Spleen (tissue), 11 donors: ENCODE data around the gene MRPL37. TPM values are rescaled to one million over a fixed set of nuclear protein-coding genes. Genes with fewer than 3 reads are reported as not detected.
"Not testable (repeated sequence)": the region's sequence is repeated elsewhere in the genome, so short reads cannot be mapped to it uniquely, and the experiment has no call there.

Experiments used
- DNase-seq: peaks from one replicate; pipeline ENCODE4 v3.0.0-alpha.2; 2020
- H3K27ac ChIP-seq, 8 donors: fragments of 200-600 bp; sonication (generic) in 7 of 8; 1 replicate in 4 of 8; 2 replicates in 4 of 8; pipeline versions ENCODE4 v1.5.0 to v1.8.0; 2016 to 2021; ENCODE audit warnings: inconsistent platforms in 4 of 8, mild to moderate bottlenecking in 4 of 8, moderate library complexity in 1 of 8
- H3K27me3 ChIP-seq, 7 donors: fragments of 200-600 bp; sonication (generic) in 6 of 7; replicated peaks in 1 of 7; 1 replicate in 4 of 7; 2 replicates in 3 of 7; pipeline versions ENCODE4 v1.5.0 to v1.8.0; 2016 to 2021; ENCODE audit warnings: inconsistent platforms in 3 of 7, mild to moderate bottlenecking in 1 of 7
- H3K36me3 ChIP-seq, 6 donors: fragments of 200-600 bp; sonication (generic) in 5 of 6; 1 replicate in 4 of 6; 2 replicates in 2 of 6; pipeline versions ENCODE4 v1.5.0 to v1.8.0; 2016 to 2021; ENCODE audit warnings: inconsistent platforms in 2 of 6
- H3K4me1 ChIP-seq, 6 donors: fragments of 200-600 bp; sonication (generic) in 5 of 6; 1 replicate in 3 of 6; 2 replicates in 3 of 6; pipeline versions ENCODE4 v1.5.0 to v1.8.0; 2016 to 2021; ENCODE audit warnings: inconsistent platforms in 3 of 6
- H3K4me3 ChIP-seq, 8 donors: fragments of 200-600 bp; sonication (generic) in 7 of 8; 1 replicate in 4 of 8; 2 replicates in 4 of 8; pipeline versions ENCODE4 v1.5.0 to v1.8.0; 2016 to 2021; ENCODE audit warnings: inconsistent platforms in 4 of 8, mild to moderate bottlenecking in 4 of 8, moderate library complexity in 2 of 8
- H3K9me3 ChIP-seq, 8 donors: fragments of 200-600 bp; sonication (generic) in 7 of 8; 1 replicate in 4 of 8; 2 replicates in 4 of 8; pipeline versions ENCODE4 v1.5.0 to v1.8.0; 2016 to 2021; ENCODE audit warnings: inconsistent platforms in 4 of 8
- POLR2A ChIP-seq, 3 donors: fragments of 450-650 bp; IDR thresholded peaks; one replicate each; pipeline ENCODE4 v1.5.1; 2017; ENCODE audit warnings: antibody characterized with exemption in 3 of 3, mild to moderate bottlenecking in 1 of 3
- POLR2AphosphoS5 ChIP-seq, 3 donors: sonication (generic); formaldehyde crosslinking; IDR thresholded peaks; one replicate each; pipeline ENCODE4 v1.5.1; 2017; ENCODE audit warnings: antibody characterized with exemption in 3 of 3
- WGBS, 5 donors: extraction: QIAGEN DNeasy Blood & Tissue Kit in 3 of 5; methylation state at CpG; one replicate each; pipeline versions ENCODE4 v1.1.5 to v1.1.7; 2013 to 2018; 5-methylcytosine and 5-hydroxymethylcytosine counted together
- intact Hi-C: fragments of 100-400 bp; cut with DNase I; formaldehyde crosslinking; loops from one replicate; pipeline ENCODE4 v1.15.0; 2023; ENCODE audit warnings: low total_unique reads
- polyA plus RNA-seq, 3 donors: library from polyadenylated mRNA; stranded (reverse); fragments of 200-250 nt; gene quantifications; one replicate each; pipeline ENCODE4 v1.2.1, GENCODE V29; 2013
- total RNA-seq, 7 donors: library from RNA; depleted of rRNA in 3 of 7; stranded (reverse); fragments of >200 nt in 3 of 7; fragmentation: NEBNext Ultra II Directional in 4 of 7; extraction: Animal tissue kit (Norgen Biotek cat#: 25700) in 4 of 7; gene quantifications; one replicate each; pipeline versions ENCODE4 v1.1.0 to v1.2.1, GENCODE V29; 2016 to 2021
- TF ChIP-seq, protein P1 (sequence below), 11 experiments: fragments of 200-600 bp in 7 of 11; fragments of 450-650 bp in 4 of 11; sonication (generic) in 4 of 11; IDR thresholded peaks in 8 of 11; conservative IDR thresholded peaks in 3 of 11; 1 replicate in 7 of 11; 2 replicates in 4 of 11; pipeline versions ENCODE4 v1.4.0 to v1.8.0; 2016 to 2021; ENCODE audit warnings: antibody characterized with exemption in 11 of 11, inconsistent platforms in 4 of 11, mild to moderate bottlenecking in 1 of 11
- donor health status: healthy with polysubstance abuse.
- donor health status: DM: no; HTN: no; CAD: no; lungs with moderate emphysema.
- donor health status: DM: no; HTN: no; CAD: no.
- donor health status: Bipolar disorder and iron deficiency.
- donor health status: healthy.
- donor health status: DM: no; HTN: no; CAD: no.
- donor health status: DM: yes; HTN: yes; CAD: no.

Gene MRPL37
- total and polyA plus RNA-seq, 10 donors = 20.4 to 55.9 (median 43.3) TPM

DNA sequence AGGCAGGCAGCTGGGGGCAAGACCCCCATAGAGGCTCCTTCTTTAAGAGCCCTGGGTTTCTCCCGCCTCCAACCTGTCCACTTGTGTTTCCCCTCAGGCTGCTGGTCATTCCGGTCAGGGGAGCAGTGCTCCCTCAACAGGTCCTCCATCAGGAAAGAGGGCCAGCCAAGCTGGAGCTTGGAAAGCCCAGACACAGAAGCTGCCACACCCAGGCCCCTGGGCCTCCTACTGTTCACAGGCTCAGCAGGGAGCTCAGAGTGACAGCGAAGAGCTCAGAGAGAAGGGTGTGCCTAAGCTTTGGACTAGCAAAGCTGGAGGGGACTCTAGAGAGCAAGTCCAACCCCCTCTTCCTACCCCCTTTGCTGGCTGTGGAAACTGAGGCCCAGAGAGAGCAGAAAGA is 36.9 kb upstream of the MRPL37 start:
- H3K27ac ChIP-seq = no peak overlapping the region
- no peak overlapping the region for H3K4me3 ChIP-seq
- TF ChIP-seq POLR2AphosphoS5 (IDR thresholded peaks at IDR 0.05) (no peak), POLR2A (IDR thresholded peaks at IDR 0.05) (no peak)
- TF ChIP-seq, protein P1, sequence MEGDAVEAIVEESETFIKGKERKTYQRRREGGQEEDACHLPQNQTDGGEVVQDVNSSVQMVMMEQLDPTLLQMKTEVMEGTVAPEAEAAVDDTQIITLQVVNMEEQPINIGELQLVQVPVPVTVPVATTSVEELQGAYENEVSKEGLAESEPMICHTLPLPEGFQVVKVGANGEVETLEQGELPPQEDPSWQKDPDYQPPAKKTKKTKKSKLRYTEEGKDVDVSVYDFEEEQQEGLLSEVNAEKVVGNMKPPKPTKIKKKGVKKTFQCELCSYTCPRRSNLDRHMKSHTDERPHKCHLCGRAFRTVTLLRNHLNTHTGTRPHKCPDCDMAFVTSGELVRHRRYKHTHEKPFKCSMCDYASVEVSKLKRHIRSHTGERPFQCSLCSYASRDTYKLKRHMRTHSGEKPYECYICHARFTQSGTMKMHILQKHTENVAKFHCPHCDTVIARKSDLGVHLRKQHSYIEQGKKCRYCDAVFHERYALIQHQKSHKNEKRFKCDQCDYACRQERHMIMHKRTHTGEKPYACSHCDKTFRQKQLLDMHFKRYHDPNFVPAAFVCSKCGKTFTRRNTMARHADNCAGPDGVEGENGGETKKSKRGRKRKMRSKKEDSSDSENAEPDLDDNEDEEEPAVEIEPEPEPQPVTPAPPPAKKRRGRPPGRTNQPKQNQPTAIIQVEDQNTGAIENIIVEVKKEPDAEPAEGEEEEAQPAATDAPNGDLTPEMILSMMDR (IDR thresholded peaks at IDR 0.05 in 8 of 11, conservative IDR thresholded peaks at IDR 0.05 in 3 of 11) = no peak
- no peaks in the 10 kb centered on the region for H3K9me3 ChIP-seq
- peaks cover 0 to 17% (median 6%) of the 10 kb centered on the region in 6 donors for H3K4me1 ChIP-seq
- peak; percentile 55 for DNase-seq
- 78 to 92% (median 81%) methylated on average over 3 of the region's 3 CpGs for WGBS, 5 donors
- intact Hi-C loops = no loop called here
- H3K36me3 ChIP-seq = peaks cover 0 to under 1% (median 0%) of the 10 kb centered on the region in 6 donors
- no peaks in the 10 kb centered on the region for H3K27me3 ChIP-seq

DNA sequence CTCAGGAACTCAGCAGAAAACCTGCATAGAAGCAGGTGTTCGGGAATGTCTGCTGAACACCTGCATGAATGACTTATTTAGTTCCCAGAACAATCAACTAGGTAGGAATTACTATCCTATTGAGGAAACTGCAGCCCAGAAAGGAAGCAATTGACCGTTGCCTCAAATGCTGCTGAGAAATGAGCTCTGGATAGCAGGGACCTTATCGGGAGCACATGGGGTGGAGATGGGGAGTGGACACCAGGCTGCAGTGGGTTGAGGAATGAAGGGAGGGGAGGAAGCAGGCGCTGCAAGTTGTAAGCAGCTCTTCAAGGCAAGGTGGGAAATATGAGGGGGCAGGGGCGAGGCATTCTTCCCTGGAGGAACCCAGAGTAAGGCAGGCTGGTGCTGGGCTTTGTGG is 36.4 kb upstream of the MRPL37 start:
- Histone ChIP-seq H3K4me1 (peaks cover 0 to 17% (median 6%) of the 10 kb centered on the region in 6 donors), H3K36me3 (peaks cover 0 to 5% (median 0%) of the 10 kb centered on the region in 6 donors), H3K4me3 (no peak overlapping the region), H3K9me3 (no peaks in the 10 kb centered on the region), H3K27ac (no peak overlapping the region), H3K27me3 (no peaks in the 10 kb centered on the region)
- peak; percentile 22 for DNase-seq
- WGBS, 5 donors = 75 to 91% (median 87%) methylated on average over 5 of the region's 5 CpGs
- intact Hi-C loops = no loop called here
- TF ChIP-seq, protein P1 (IDR thresholded peaks at IDR 0.05 in 8 of 11, conservative IDR thresholded peaks at IDR 0.05 in 3 of 11) = no peak
- no peak for TF ChIP-seq POLR2AphosphoS5 (IDR thresholded peaks at IDR 0.05)
- no peak for TF ChIP-seq POLR2A (IDR thresholded peaks at IDR 0.05)

DNA sequence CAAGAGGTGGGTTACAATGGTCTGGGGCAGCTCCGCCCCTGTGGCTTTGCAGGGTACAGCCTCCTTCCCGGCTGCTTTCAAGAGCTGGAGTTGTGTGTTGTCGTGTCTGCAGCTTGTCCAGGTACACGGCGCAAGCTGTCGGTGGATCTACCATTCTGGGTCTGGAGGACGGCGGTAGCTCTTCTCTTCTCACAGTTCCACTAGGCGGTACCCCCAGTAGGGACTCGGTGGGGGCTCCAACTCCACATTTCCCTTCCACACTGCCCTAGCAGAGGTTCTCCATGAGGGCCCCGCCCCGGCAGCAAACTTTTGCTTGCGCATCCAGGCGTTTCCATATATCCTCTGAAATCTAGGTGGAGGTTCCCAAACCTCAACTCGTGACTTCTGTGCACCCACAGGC is 34.8 kb upstream of the MRPL37 start:
- H3K27ac ChIP-seq = no peak overlapping the region
- intact Hi-C loops = no loop called here
- peaks cover 0 to 6% (median 0%) of the 10 kb centered on the region in 6 donors for H3K36me3 ChIP-seq
- H3K4me1 ChIP-seq = peaks cover 0 to 17% (median 6%) of the 10 kb centered on the region in 6 donors
- no peaks in the 10 kb centered on the region for H3K9me3 ChIP-seq
- WGBS, 5 donors = 82 to 97% (median 95%) methylated on average over 13 to 15 of the region's 15 CpGs
- TF ChIP-seq, protein P1 (IDR thresholded peaks at IDR 0.05 in 8 of 11, conservative IDR thresholded peaks at IDR 0.05 in 3 of 11) = no peak
- TF ChIP-seq POLR2A (IDR thresholded peaks at IDR 0.05) (no peak), POLR2AphosphoS5 (IDR thresholded peaks at IDR 0.05) (no peak)
- H3K4me3 ChIP-seq = no peak overlapping the region
- H3K27me3 ChIP-seq = no peaks in the 10 kb centered on the region
- DNase-seq = peak; percentile 54

DNA sequence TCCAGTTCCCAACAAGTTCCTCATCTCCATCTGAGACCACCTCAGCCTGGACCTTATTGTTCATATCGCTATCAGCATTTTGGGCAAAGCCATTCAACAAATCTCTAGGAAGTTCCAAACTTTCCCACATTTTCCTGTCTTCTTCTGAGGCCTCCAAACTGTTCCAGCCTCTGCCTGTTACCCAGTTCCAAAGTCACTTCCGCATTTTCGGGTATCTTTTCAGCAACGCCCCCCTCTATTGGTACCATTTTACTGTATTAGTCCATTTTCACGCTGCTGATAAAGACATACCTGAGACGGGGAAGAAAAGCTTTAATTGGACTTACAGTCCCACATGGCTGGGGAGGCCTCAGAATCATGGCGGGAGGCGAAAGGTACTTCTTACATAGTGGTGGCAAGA is 33.6 kb upstream of the MRPL37 start:
- 93 to 98% (median 94%) methylated on average over 8 of the region's 8 CpGs for WGBS, 5 donors
- H3K9me3 ChIP-seq, DNase-seq, H3K4me1 ChIP-seq, H3K27ac ChIP-seq, intact Hi-C loops, H3K4me3 ChIP-seq, H3K27me3 ChIP-seq: not testable (repeated sequence)
- peaks cover 0 to 13% (median 0%) of the 10 kb centered on the region in 6 donors for H3K36me3 ChIP-seq
